Islet of Langerhans (tissue), 1 donor: ENCODE results near the gene DACT3.

ENCODE experiments used
- FAIRE-seq: peaks from one replicate; lab custom pipeline; 2011; peaks lifted over from hg19 to GRCh38; lab: Jason Lieb, UNC

DACT3 gene

GRCh38 chr19:46661020-46661731 is at the start of gene DACT3:
DACT3 (minus strand) TSS chr19:46661182; CDS start chr19:46661064, 118 bp downstream.
- peak; percentile 13 for FAIRE-seq

- FAIRE-seq: no peak
Measured at GRCh38 chr19:46710687-46711086, 49.7 kb upstream of the DACT3 start.

GRCh38 chr19:46704379-46705076 is 43.5 kb upstream of the DACT3 start:
- no peak for FAIRE-seq

DNA sequence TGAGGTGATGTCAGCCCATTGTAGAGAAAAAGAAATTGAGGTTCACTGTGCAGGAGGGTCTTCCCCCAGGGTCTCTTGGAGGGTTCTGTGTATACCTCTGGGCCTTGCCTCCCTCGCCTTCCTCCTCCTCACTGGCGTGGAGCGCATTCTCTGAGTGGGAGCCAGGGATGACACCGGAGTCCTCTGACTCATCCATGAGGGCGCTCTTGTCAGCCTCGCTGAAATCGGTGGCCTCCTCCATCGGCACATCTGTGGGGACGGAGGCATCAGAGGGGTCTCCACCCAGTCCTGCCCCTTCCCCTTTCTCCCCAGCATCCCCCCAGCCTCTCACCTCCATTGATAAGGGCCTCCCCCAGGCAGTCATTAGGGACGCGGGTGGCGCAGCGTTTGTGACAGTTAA is 39.7 kb upstream of the DACT3 start:
- FAIRE-seq: no peak

DNA sequence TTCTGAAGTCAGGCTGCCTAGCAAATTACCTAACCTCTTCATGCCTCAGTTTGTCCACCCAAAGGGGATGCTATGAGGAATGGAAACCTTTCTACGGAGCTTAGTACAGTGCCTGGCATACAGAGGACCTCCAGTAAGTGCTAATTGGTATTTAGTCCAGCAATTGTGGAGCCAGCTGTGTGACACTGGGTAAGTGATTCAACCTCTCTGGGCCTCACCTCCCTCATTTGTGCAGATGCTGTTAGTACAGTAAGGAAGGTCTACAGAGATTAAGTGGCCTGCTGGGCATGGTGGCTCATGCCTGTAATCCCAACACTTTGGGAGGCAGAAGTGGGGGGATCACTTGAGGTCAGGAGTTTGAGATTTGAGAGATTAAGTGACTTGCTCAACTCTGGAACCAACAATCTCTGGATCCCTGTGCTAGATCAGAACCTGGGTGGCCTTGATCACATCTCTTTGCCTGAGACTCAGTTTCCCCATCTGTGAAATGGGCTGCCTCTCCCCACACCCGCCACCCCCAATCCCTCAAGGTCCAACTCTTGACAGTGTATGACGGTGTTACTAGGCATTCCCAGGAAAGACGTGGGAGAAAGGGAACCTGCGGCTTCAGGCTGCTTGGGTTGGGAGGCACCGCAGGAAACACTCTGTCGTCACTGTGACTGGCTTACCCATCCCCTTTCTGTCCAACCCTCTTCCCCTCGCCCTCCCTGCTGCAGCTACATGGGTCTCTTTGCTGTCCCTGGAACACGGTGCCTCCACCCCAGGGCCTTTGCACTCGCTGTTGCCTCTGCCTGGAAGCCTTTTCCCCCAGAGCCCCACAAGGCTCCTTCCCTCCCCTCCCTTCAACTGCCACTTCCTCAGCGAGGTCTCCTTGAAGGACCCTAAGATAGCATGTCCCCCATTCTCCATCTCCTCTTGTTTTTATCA is 37.7 kb upstream of the DACT3 start:
- no peak for FAIRE-seq

DNA sequence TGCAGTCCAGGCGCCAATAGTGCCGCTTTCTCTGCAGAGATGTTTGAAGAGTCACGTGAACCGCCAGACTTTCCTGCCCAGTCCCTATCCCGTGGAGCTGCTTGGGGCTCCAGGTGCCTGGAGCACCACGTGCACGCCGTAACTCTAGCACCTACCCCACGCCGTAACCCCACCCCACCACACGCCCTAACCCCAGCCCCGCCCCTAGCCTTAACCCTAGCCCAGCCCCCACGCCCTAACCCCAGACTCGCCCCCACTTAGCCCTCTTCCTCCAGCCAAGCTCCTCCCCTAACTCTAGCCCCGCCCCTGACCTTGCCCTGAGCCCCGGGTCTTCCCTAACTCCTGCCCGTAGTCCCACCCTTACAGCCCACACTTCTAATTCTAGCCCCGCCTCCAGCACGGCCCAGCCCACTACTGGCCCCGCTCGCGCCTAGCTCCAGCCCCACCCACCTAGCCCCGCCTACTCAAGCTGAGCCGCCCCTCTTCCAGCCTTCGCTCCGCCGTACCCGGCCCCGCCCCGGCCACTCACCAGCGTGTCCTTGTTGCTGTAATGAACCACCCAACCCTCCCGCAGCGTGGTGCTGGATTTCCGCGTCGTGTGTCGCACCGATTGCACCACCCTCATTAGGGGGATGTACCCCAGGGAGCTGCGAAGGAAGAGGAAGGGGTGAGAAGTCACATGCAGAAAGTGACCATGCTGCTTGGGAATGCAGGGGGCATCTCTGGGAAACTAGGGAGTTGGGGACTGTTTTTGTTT is 36.4 kb upstream of the DACT3 start:
- FAIRE-seq: no peak

DNA sequence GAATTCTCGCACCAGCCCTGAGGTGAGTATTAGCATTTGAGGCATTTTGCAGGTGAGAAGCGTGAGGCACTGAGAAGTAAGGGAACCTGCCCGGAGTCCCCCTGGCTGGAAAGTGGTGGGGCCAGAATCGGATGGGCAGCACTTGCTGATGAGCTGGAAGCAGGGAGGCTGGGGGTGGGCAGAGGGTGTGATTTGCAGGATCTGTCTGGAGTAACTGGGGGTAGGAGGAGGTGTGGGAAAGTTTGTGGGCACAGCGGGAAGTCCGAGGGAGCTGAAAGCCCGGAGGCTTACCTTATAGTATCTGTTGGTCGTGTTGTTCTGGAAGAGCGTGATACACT is 35.9 kb upstream of the DACT3 start:
- FAIRE-seq: no peak

DNA sequence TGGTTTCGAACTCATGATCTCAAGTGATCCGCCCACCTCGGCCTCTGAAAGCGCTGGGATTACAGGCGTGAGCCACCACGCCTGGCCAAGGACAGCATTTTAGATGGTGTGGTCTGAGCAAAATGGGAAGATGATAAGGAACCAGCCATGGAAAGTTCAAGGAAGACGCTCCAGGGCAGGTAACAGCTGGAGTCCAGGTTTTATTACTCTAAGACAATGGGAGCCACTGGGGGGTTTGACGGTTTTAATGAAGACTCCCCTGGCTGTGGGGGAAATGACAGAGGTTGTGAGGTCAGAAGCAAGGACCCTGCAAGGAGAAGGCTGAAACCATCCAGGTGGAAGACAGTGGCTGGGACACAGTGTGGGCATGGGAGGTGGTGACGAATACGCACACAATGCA is 35.1 kb upstream of the DACT3 start:
- FAIRE-seq: no peak

DNA sequence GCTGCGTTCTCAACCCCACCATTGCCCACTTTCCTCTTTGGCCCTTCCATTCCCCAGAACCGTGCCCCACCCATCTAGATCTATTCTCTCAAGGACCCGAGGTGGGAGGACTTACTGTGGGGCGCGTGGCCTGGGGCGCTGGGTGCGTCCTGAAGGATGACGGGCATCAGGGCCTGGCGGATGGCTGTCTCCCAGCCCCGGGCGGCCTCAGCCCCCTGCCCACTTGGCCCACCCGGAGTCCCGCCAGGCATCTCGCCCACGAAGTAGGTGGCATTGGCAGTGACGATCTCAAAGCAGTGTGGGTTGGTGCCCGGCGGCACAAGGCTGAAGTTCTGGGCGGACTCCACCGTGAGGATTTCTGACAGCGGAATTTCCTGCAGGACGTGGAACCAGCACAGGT is 32.8 kb upstream of the DACT3 start:
- no peak for FAIRE-seq

DNA sequence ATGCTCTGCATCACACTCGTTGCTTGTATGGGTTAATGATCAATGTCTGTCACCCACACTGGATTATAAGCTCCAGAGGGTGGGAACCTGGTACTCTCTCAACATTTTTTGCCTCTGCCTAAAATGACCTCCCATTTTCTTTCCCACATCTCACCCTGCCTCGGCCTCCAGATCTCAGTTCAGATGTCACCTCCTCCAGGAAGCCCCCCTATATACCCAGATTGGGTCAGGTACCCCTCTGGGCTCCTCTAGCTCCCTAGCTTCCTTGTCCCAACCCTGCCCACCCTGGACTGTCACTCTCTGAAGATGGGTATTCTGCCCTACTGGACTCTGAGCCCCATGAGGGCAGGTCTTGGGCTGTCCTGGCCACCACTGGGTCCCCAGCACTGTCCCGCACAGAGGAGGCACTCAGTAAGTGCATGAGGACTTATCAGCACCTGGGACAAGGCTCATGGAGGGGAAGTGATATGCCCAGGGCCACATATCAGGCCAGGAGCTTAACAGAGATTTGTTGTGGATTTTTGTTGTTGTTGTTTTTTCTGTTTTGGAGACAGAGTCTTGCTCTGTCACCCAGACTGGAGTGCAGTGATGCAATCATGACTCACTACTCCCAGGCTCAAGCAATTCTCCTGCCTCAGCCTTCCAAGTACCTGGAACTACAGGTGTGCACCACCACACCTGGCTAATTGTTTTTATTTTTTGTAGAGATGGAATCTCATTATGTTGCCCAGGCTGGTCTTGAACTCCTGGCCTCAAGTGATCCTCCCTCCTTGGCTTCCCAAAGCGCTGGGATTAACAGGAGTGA is 32.1 kb upstream of the DACT3 start:
- FAIRE-seq: no peak

DNA sequence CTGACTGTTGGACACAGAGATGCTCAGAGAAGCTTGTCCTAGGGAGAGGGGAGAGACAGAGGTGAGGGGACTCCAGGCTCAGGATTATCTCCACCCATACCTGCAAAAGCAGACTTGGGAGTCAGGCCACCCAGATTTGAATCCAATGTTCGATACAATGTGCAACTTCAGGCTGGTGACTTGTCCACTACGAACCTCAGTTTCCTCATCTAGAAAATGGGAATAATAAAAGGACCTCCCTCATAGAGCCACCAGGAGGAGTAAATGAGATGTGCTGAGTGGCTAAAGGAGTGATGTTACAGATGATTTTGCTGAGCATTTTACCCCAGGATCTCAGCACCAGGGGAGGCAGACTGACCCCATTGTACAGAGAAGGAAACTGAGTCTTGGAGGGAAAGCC is 31.0 kb upstream of the DACT3 start:
- FAIRE-seq: no peak

GRCh38 chr19:46691104-46691503 is 30.1 kb upstream of the DACT3 start:
- no peak for FAIRE-seq

GRCh38 chr19:46689358-46689757 is 28.4 kb upstream of the DACT3 start:
- FAIRE-seq: no peak

- no peak for FAIRE-seq
Measured at GRCh38 chr19:46687438-46688145, 26.6 kb upstream of the DACT3 start.

DNA sequence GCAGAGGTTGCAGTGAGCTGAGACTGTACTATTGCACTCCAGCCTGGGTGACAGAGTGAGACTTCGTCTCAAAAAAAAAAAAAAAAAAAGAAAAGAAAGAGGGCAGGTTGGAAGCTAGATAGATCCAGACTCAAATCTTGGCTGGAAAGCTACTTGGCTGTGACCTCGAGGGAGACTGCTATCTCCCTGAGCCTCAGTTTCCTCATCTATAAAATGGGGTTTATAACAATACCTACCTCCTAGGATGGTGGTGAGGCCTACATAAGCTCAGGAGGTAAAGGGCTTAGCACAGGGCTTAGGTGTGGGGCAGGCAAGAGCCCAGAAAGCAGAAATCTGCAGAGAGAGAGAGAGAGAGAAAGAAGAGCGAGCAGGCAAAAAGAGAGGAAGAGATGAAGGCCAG is 24.2 kb upstream of the DACT3 start:
- no peak for FAIRE-seq

- FAIRE-seq: no peak
Measured at GRCh38 chr19:46678110-46678732, 17.2 kb upstream of the DACT3 start.

- no peak for FAIRE-seq
Measured at GRCh38 chr19:46674416-46675178, 13.6 kb upstream of the DACT3 start.

- FAIRE-seq: no peak
Measured at GRCh38 chr19:46670813-46671212, 9.8 kb upstream of the DACT3 start.

GRCh38 chr19:46668662-46669061 is 7.7 kb upstream of the DACT3 start:
- FAIRE-seq: no peak

GRCh38 chr19:46665072-46665471 is 4.1 kb upstream of the DACT3 start:
- no peak for FAIRE-seq
